SU-DHL-6 (cell line): ENCODE data around the gene TSKS.

Experiments used
- EZH2phosphoT487 ChIP-seq: fragments of 200-600 bp; sonication (generic), shearing (Covaris generic); conservative IDR thresholded peaks from 2 replicates; pipeline ENCODE4 v1.6.1; 2018; ENCODE audit warnings: mild to moderate bottlenecking, antibody characterized with exemption, low read length, moderate library complexity, mixed read lengths
- TF ChIP-seq, protein P1 (sequence below): fragments of 200-600 bp; sonication (generic); IDR thresholded peaks from one replicate; pipeline ENCODE4 v1.5.1; 2017; ENCODE audit warnings: antibody characterized with exemption, mild to moderate bottlenecking, low read length, moderate library complexity; ENCODE audit not compliant: insufficient read depth, poor library complexity, severe bottlenecking

GRCh38 chr19:49767381-49767780, 4.3 kb upstream of the TSKS start:
- TF ChIP-seq, protein P1, sequence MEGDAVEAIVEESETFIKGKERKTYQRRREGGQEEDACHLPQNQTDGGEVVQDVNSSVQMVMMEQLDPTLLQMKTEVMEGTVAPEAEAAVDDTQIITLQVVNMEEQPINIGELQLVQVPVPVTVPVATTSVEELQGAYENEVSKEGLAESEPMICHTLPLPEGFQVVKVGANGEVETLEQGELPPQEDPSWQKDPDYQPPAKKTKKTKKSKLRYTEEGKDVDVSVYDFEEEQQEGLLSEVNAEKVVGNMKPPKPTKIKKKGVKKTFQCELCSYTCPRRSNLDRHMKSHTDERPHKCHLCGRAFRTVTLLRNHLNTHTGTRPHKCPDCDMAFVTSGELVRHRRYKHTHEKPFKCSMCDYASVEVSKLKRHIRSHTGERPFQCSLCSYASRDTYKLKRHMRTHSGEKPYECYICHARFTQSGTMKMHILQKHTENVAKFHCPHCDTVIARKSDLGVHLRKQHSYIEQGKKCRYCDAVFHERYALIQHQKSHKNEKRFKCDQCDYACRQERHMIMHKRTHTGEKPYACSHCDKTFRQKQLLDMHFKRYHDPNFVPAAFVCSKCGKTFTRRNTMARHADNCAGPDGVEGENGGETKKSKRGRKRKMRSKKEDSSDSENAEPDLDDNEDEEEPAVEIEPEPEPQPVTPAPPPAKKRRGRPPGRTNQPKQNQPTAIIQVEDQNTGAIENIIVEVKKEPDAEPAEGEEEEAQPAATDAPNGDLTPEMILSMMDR: no peak
- TF ChIP-seq EZH2phosphoT487: no peak
